Measurements from ENCODE around the gene GTPBP2. TPM values are rescaled to one million over a fixed set of nuclear protein-coding genes. Genes with fewer than 3 reads are reported as not detected.

GTPBP2 gene
- polyA plus RNA-seq, 1 experiment, result 148 TPM

DNA sequence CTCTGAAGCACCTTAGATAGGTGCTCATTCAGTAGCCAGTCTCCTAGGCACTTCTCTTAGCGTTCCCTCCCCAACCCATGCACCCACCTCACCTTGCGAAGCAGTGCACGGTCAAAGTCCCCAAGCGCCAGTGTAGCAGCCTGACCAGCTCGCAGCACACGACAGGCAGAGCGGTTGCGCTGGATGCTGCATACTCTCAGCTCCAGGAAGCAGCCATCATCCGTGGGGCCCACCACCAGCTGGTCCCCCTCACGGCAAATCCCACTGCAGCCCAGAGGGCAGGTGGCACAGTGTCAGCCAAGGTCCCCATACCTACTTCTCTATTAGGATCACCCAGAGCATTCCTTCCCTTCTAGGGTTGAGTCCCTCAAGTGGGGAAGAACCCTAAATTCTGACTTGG lies 6.5 kb downstream of the GTPBP2 start:
- ChIA-PET CTCF (interaction anchor here (1.2 kb wide), 1 partner anchor 14 kb away, joined by 3 read pairs; no protein-coding TSS in a partner anchor), POLR2A (no interaction called here)
- no peak for TF ChIP-seq CTCF (IDR thresholded peaks at IDR 0.05; ENCODE audit: insufficient read depth, low read depth, low read length)
- no peaks in the 10 kb centered on the region for H3K27me3 ChIP-seq (ENCODE audit: control insufficient read depth, insufficient read depth, low read length)
- no peak overlapping the region for H3K4me3 ChIP-seq (ENCODE audit: low read depth, low read length)
- no peak for DNase-seq (ENCODE audit: low read depth)
- peaks cover 50% of the 10 kb centered on the region for H3K36me3 ChIP-seq (ENCODE audit: control insufficient read depth, insufficient read depth, low read length)

- no peak for DNase-seq (ENCODE audit: low read depth)
- ChIA-PET CTCF (interaction anchor here (1.2 kb wide), 1 partner anchor 13 kb away, joined by 3 read pairs; no protein-coding TSS in a partner anchor), POLR2A (no interaction called here)
- no peaks in the 10 kb centered on the region for H3K27me3 ChIP-seq (ENCODE audit: control insufficient read depth, insufficient read depth, low read length)
- H3K4me3 ChIP-seq (ENCODE audit: low read depth, low read length), result no peak overlapping the region
- no peak for TF ChIP-seq CTCF (IDR thresholded peaks at IDR 0.05; ENCODE audit: insufficient read depth, low read depth, low read length)
- peaks cover 50% of the 10 kb centered on the region for H3K36me3 ChIP-seq (ENCODE audit: control insufficient read depth, insufficient read depth, low read length)
Observed at GRCh38 chr6:43621836-43622180, 7.3 kb downstream of the GTPBP2 start.

DNA sequence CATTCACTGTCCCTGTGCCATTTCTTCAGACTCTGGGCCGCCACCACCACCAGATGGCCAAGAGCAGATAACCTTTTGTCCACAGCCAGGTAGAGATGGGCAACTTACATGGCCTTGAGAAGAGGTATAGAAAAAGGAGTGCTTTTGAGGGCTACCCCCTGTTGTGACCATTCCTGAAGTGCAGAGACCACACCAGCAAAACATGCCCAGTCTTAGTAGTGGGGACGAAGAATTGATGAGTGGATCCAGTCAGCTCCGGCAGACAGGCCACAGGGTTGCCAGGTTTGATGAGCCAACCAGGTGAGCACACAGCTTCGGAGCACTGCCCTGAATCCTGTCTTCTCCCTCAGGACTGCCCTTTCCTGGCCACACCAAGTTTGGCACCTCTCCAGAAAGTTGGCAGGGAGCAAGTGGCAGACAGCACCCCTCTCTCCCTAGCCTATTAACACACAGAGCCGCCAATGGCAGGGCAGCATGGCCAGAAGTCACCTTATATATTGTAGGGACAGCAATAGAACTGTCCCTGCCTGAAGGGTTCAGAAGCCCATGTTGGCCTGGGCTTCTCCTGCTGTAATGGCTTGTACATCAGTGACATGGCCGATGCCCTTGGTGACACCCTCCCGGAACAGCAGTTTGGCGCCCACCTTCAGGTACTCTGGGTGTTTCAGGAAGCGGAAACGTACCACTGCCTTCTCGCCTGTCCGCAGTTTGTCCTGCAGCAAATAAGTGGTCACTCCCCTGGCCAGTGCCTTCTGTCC lies 7.8 kb downstream of the GTPBP2 start:
- no peak for DNase-seq (ENCODE audit: low read depth)
- TF ChIP-seq CTCF (IDR thresholded peaks at IDR 0.05; ENCODE audit: insufficient read depth, low read depth, low read length), result no peak
- Histone ChIP-seq H3K27me3 (ENCODE audit: control insufficient read depth, insufficient read depth, low read length) (no peaks in the 10 kb centered on the region), H3K4me3 (ENCODE audit: low read depth, low read length) (no peak overlapping the region), H3K36me3 (ENCODE audit: control insufficient read depth, insufficient read depth, low read length) (peaks cover 50% of the 10 kb centered on the region)
- CTCF ChIA-PET, result interaction anchor here (1.8 kb wide), 1 partner anchor 13 kb away, joined by 12 read pairs; no protein-coding TSS in a partner anchor
- POLR2A ChIA-PET, result no interaction called here

DNA sequence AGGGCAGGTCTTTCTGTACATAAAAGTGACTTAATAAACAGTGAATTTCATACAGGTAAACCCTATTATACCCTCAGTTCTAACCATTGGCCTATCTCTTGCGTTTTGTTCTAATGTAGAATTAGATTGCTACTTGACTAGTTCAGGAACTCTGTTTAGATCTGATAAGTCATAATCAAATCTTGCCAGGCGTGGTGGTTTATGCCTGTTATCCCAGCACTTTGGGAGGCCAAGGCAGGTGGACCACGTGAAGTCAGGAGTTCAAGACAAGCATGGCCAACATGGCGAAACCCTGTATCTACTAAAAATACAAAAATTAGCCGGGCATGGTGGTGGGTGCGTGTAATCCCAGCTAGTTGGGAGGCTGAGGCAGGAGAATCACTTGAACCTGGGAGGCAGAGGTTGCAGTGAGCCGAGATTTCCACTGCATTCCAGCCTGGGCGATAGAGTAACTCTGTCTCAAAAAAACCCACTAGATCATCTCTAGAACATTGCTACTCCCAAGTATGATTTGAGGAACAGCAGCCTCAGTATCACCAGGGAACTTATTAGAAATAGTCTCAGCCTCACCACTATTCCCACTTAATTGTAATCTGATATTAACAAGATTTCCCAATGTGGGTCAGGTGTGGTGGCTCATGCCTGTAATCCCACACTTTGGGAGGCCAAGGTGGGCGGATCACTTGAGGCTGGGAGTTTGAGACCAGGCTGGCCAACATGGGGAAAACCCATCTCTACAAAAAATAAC lies 12.2 kb downstream of the GTPBP2 start:
- DNase-seq (ENCODE audit: low read depth), result no peak
- H3K4me3 ChIP-seq (ENCODE audit: low read depth, low read length), result no peak overlapping the region
- POLR2A ChIA-PET, result no interaction called here
- CTCF ChIA-PET, result interaction anchor here (0.6 to 2.2 kb wide), 5 partner anchors 9 to 462 kb away, joined by 3 to 13 read pairs (median 3); no protein-coding TSS in a partner anchor
- H3K27me3 ChIP-seq (ENCODE audit: control insufficient read depth, insufficient read depth, low read length), result no peaks in the 10 kb centered on the region
- peaks cover 18% of the 10 kb centered on the region for H3K36me3 ChIP-seq (ENCODE audit: control insufficient read depth, insufficient read depth, low read length)
- TF ChIP-seq CTCF (IDR thresholded peaks at IDR 0.05; ENCODE audit: insufficient read depth, low read depth, low read length), result no peak

DNA sequence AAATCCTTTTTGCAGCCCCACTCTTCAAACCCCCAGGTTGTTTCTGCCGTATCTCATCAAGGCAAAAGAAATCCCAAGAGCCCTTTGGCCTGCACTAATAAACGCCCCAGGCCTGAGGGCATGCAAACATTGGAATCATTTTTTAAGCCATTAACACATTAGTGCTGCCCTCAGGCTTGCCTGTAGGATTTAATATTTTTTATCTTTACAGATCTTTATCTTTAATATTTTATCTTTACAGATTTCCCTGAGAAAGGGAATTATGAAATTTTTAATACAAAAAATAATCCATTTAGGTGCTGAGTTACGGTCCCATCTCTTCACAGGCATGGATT lies 14.7 kb downstream of the GTPBP2 start:
- CTCF ChIA-PET, result no interaction called here
- H3K4me3 ChIP-seq (ENCODE audit: low read depth, low read length), result no peak overlapping the region
- TF ChIP-seq CTCF (IDR thresholded peaks at IDR 0.05; ENCODE audit: insufficient read depth, low read depth, low read length), result no peak
- DNase-seq (ENCODE audit: low read depth), result no peak
- POLR2A ChIA-PET, result no interaction called here
- peaks cover 8% of the 10 kb centered on the region for H3K36me3 ChIP-seq (ENCODE audit: control insufficient read depth, insufficient read depth, low read length)
- H3K27me3 ChIP-seq (ENCODE audit: control insufficient read depth, insufficient read depth, low read length), result no peaks in the 10 kb centered on the region
